GM19395 (cell line): ENCODE data around the gene PRPSAP2.

Source experiments
- ATAC-seq: cut with Tn5 transposase; IDR thresholded peaks from one replicate; pipeline ENCODE4 v1.9.1; 2021; ENCODE audit warnings: mild to moderate bottlenecking, moderate library complexity; ENCODE audit not compliant: unreplicated experiment

Gene PRPSAP2

GRCh38 chr17:18977646-18978045 is 119.7 kb downstream of the PRPSAP2 start:
- no peak for ATAC-seq

- ATAC-seq, result no peak
These were observed 120.1 kb downstream of the PRPSAP2 start for GRCh38 chr17:18978050-18978449.

- ATAC-seq, result no peak
These were observed 120.7 kb downstream of the PRPSAP2 start for GRCh38 chr17:18978655-18979054.
